HepG2 (cell line): ENCODE measurements around the gene YBX2. TPM values are rescaled to one million over a fixed set of nuclear protein-coding genes. Genes with fewer than 3 reads are reported as not detected.

ENCODE experiments used
- ATAC-seq: fragments of 200-7000 bp; cut with Tn5 transposase; 3 replicates; pipeline ENCODE4 v1.9.1; 2020; ENCODE audit warnings: mild to moderate bottlenecking, moderate library complexity
- BruUV-seq: library from RNA; stranded (reverse); fragments of 400-500 nt; replicated peaks from 2 replicates; lab custom pipeline; 2021; lab: Mats Ljungman, UMichigan
- CTCF ChIA-PET: fragments of 300-600 bp; formaldehyde crosslinking; extraction: SDS; loops from one replicate; lab custom pipeline; 2021; ENCODE audit warnings: low total read pairs, inconsistent platforms, low intra/inter-chr PET ratio; lab: Yijun Ruan, JAX
- POLR2A ChIA-PET: fragments of 350-600 bp; sonication (Branson Sonifier 250); formaldehyde crosslinking; loops from one replicate; lab custom pipeline; 2020; ENCODE audit warnings: antibody characterized with exemption, inconsistent platforms; lab: Yijun Ruan, JAX
- DNase-seq: peaks from one replicate; pipeline ENCODE4 v3.0.0-alpha.2; 2015; ENCODE audit warnings: low spot score
- FAIRE-seq: peaks from 3 replicates; lab custom pipeline; 2011; peaks lifted over from hg19 to GRCh38; lab: Jason Lieb, UNC
- H2AFZ ChIP-seq: one replicate; pipeline ENCODE4 v1.6.1; 2011; ENCODE audit warnings: low read length, inconsistent platforms
- H3K27ac ChIP-seq: fragments of 300-600 bp; 3 replicates; pipeline ENCODE4 v1.8.0; 2011; ENCODE audit warnings: mixed run types, mild to moderate bottlenecking, mixed read lengths, low read length, inconsistent platforms; ENCODE audit not compliant: insufficient read depth; ENCODE audit errors: extremely low read length
- H3K27me3 ChIP-seq, 2 experiments: fragments of 200-600 bp in 1 of 2; 2 replicates in 1 of 2; 3 replicates in 1 of 2; pipeline versions ENCODE4 v1.6.0 to v1.8.0; 2011; ENCODE audit warnings: low read length in 2 of 2, mild to moderate bottlenecking in 2 of 2, moderate library complexity in 2 of 2, inconsistent platforms in 1 of 2; ENCODE audit not compliant: insufficient read depth in 2 of 2, control insufficient read depth in 1 of 2
- H3K36me3 ChIP-seq, 2 experiments: fragments of 200-600 bp in 1 of 2; replicated peaks in 1 of 2; 2 replicates in 1 of 2; 3 replicates in 1 of 2; pipeline versions ENCODE4 v1.5.1 to v1.8.0; 2011; ENCODE audit warnings: low read length in 2 of 2, inconsistent platforms in 1 of 2; ENCODE audit not compliant: insufficient read depth in 2 of 2, control insufficient read depth in 1 of 2
- H3K4me1 ChIP-seq: 2 replicates; pipeline ENCODE4 v1.5.1; 2012; ENCODE audit warnings: low read length, inconsistent platforms; ENCODE audit not compliant: insufficient read depth
- H3K4me2 ChIP-seq: 2 replicates; pipeline ENCODE4 v1.6.0; 2011; ENCODE audit warnings: low read depth, low read length, inconsistent platforms
- H3K4me3 ChIP-seq, 3 experiments: fragments of 200-600 bp in 1 of 3; sonication (generic), shearing (Covaris generic) in 1 of 3; replicated peaks in 1 of 3; 2 replicates each; pipeline ENCODE4 v1.5.1; 2011 to 2016; ENCODE audit warnings: low read length in 3 of 3, inconsistent platforms in 2 of 3, low read depth in 2 of 3, mild to moderate bottlenecking in 2 of 3, control low read depth in 1 of 3, mixed read lengths in 1 of 3; ENCODE audit not compliant: insufficient read depth in 1 of 3
- H3K79me2 ChIP-seq: one replicate; pipeline ENCODE4 v1.6.1; 2011; ENCODE audit warnings: low read length, inconsistent platforms; ENCODE audit not compliant: insufficient read depth
- H3K9ac ChIP-seq: 2 replicates; pipeline ENCODE4 v1.6.0; 2011; ENCODE audit warnings: mild to moderate bottlenecking, low read depth, low read length, inconsistent platforms; ENCODE audit not compliant: insufficient read depth
- H3K9me3 ChIP-seq: 2 replicates; pipeline ENCODE4 v1.5.1; 2012; ENCODE audit warnings: mild to moderate bottlenecking, low read length
- H4K20me1 ChIP-seq: 2 replicates; pipeline ENCODE4 v1.6.0; 2011; ENCODE audit warnings: inconsistent platforms, mild to moderate bottlenecking, low read length, moderate library complexity; ENCODE audit not compliant: insufficient read depth
- ARNT2 ChIP-seq: sonication (generic); formaldehyde crosslinking; IDR thresholded peaks from 2 replicates; pipeline ENCODE4 v1.8.0; 2022; ENCODE audit warnings: mild to moderate bottlenecking, low read depth, missing genetic modification reagents, moderate library complexity
- GLI4 ChIP-seq: sonication (generic); formaldehyde crosslinking; IDR thresholded peaks from 2 replicates; pipeline ENCODE4 v1.5.1; 2020; ENCODE audit warnings: missing genetic modification reagents, mild to moderate bottlenecking, moderate library complexity, borderline replicate concordance
- HNF4A ChIP-seq: sonication (generic); formaldehyde crosslinking; IDR thresholded peaks from 2 replicates; pipeline ENCODE4 v1.4.0; 2020; ENCODE audit warnings: missing genetic modification reagents
- NFRKB ChIP-seq: fragments of 450-650 bp; IDR thresholded peaks from 2 replicates; pipeline ENCODE4 v1.6.1; 2017
- TMF1 ChIP-seq: sonication (generic); formaldehyde crosslinking; IDR thresholded peaks from 2 replicates; pipeline ENCODE4 v1.8.1; 2022; ENCODE audit warnings: low read depth, missing genetic modification reagents
- ZBTB3 ChIP-seq: sonication (generic); formaldehyde crosslinking; IDR thresholded peaks from 2 replicates; pipeline ENCODE4 v1.4.0; 2020; ENCODE audit warnings: low read depth, mild to moderate bottlenecking, moderate library complexity, missing genetic modification reagents, borderline replicate concordance
- ZBTB8A ChIP-seq: sonication (generic); formaldehyde crosslinking; IDR thresholded peaks from 2 replicates; pipeline ENCODE4 v1.4.0; 2020; ENCODE audit warnings: mild to moderate bottlenecking, low read depth, missing genetic modification reagents, borderline replicate concordance
- ZKSCAN8 ChIP-seq: IDR thresholded peaks from 2 replicates; pipeline ENCODE4 v1.6.1; 2016; ENCODE audit warnings: borderline replicate concordance, missing genetic modification reagents, missing compliant biosample characterization
- ZNF138 ChIP-seq: sonication (generic); formaldehyde crosslinking; IDR thresholded peaks from 2 replicates; pipeline ENCODE4 v1.5.0; 2020; ENCODE audit warnings: mild to moderate bottlenecking, low read depth, missing genetic modification reagents
- ZNF205 ChIP-seq: IDR thresholded peaks from 2 replicates; pipeline ENCODE4 v1.6.1; 2018; ENCODE audit warnings: missing biosample characterization, missing genetic modification reagents
- ZNF691 ChIP-seq: sonication (generic); formaldehyde crosslinking; IDR thresholded peaks from 2 replicates; pipeline ENCODE4 v1.4.0; 2020; ENCODE audit warnings: missing genetic modification reagents, low read depth, mild to moderate bottlenecking, borderline replicate concordance
- ZNF766 ChIP-seq: sonication (generic); formaldehyde crosslinking; IDR thresholded peaks from 2 replicates; pipeline ENCODE4 v1.5.0; 2020; ENCODE audit warnings: missing genetic modification reagents, borderline replicate concordance
- ZNF768 ChIP-seq: sonication (generic); formaldehyde crosslinking; IDR thresholded peaks from 2 replicates; pipeline ENCODE4 v1.4.0; 2020; ENCODE audit warnings: missing genetic modification reagents
- ZNF788 ChIP-seq: sonication (generic); formaldehyde crosslinking; IDR thresholded peaks from 2 replicates; pipeline ENCODE4 v1.5.0; 2020; ENCODE audit warnings: mild to moderate bottlenecking, missing genetic modification reagents, borderline replicate concordance
- WGBS: methylation state at CpG from one replicate; pipeline ENCODE4 v1.1.6; 2017; ENCODE audit warnings: low lambda C conversion rate; 5-methylcytosine and 5-hydroxymethylcytosine counted together
- in situ Hi-C: cut with HindIII; loops from 2 replicates; pipeline ENCODE4 v1.10.0; 2017; ENCODE audit warnings: low pct_unique_long_range_greater_than_20kb; ENCODE audit not compliant: extremely low pct_ligation_motif_present
- intact Hi-C: fragments of 100-400 bp; cut with micrococcal nuclease; formaldehyde crosslinking; loops from one replicate; pipeline ENCODE4 v1.10.0; 2022; ENCODE audit not compliant: unreplicated experiment
- polyA plus RNA-seq, 8 experiments: library from polyadenylated mRNA; depleted of rRNA in 3 of 8; stranded (reverse) in 7 of 8; unstranded in 1 of 8; fragments of >200 nt; fragmentation: Illumina TruSeq in 4 of 8; extraction: Trizol in 4 of 8; gene quantifications; 2 replicates each; pipeline versions ENCODE4 v1.2.1 to v1.2.3, GENCODE V29; 2011 to 2016; ENCODE audit warnings: low read depth in 4 of 8, missing spikeins in 1 of 8, mixed read lengths in 1 of 8; ENCODE audit not compliant: insufficient read depth in 1 of 8
- total RNA-seq, 5 experiments: library from RNA; depleted of rRNA; stranded (reverse); fragments of >200 nt; fragmentation: Illumina TruSeq; extraction: Trizol; gene quantifications; 2 replicates each; pipeline ENCODE4 v1.2.3, GENCODE V29; 2016; ENCODE audit warnings: low read depth in 1 of 5

YBX2 gene
- total and polyA plus RNA-seq, 2 of the 13 experiments (the other 11 are each of a cell fraction or from before 2014, with no cell fraction given), result 0.12 to 0.22 TPM

- TF ChIP-seq ZNF788 (no peak), TMF1 (CRISPR knock-in tag) (no peak), HNF4A (CRISPR knock-in tag) (no peak), ZNF768 (no peak), ZNF138 (CRISPR knock-in tag) (no peak)
- TF ChIP-seq, all 625 proteins: peak for 0
These were observed 39.9 kb downstream of the YBX2 start (continued) for GRCh38 chr17:7254511-7254910.

- FAIRE-seq (no peak), DNase-seq (no peak), ATAC-seq (no peak)
- H3K27ac ChIP-seq, result peak overlapping the region; percentile 99
- CTCF ChIA-PET, result interaction anchor here (1.5 kb wide), 1 partner anchor 43 kb away, joined by 4 read pairs; no protein-coding TSS in a partner anchor
- H3K9me3 ChIP-seq, result no peaks in the 10 kb centered on the region
- peaks cover 49% of the 10 kb centered on the region for H3K4me1 ChIP-seq
- WGBS, result 41% methylated on average over 5 of the region's 5 CpGs
- TF ChIP-seq ZBTB3 (CRISPR knock-in tag) (no peak), ZNF205 (CRISPR knock-in tag) (peak; percentile 51; the same call in 1 of the 2 replicates), ZBTB8A (CRISPR knock-in tag) (no peak), ZKSCAN8 (CRISPR knock-in tag) (no peak), ARNT2 (CRISPR knock-in tag) (no peak), NFRKB (no peak), GLI4 (CRISPR knock-in tag) (0 out of 2 replicates have a peak, but pooled peaks have one; percentile 5), ZNF691 (CRISPR knock-in tag) (no peak), ZNF766 (CRISPR knock-in tag) (0 out of 2 replicates have a peak, but pooled peaks have one; percentile 2)
- peaks cover 44% of the 10 kb centered on the region for H3K79me2 ChIP-seq
- POLR2A ChIA-PET, result no interaction called here
- peak overlapping the region; percentile 78 to 95 (median 87) for H3K4me3 ChIP-seq
- H4K20me1 ChIP-seq, result no peaks in the 10 kb centered on the region
- peak overlapping the region; percentile 91 for H3K4me2 ChIP-seq
- H3K36me3 ChIP-seq, result peaks cover 8 to 13% of the 10 kb centered on the region in 2 experiments; a peak in 4 of 5 replicates
- in situ Hi-C loops, result no loop called here
- no TSS peak for BruUV-seq
- H2AFZ ChIP-seq, result no peak overlapping the region
- H3K9ac ChIP-seq, result peak overlapping the region; percentile 96
- H3K27me3 ChIP-seq, result peaks cover 0 to 2% of the 10 kb centered on the region in 2 experiments; a peak in 1 of 5 replicates
- intact Hi-C loops, result no loop called here
These were observed 41.4 kb downstream of the YBX2 start for GRCh38 chr17:7253082-7253481.
